ENCODE results near the gene SERINC5.
"Not testable (repeated sequence)": the region's sequence is repeated elsewhere in the genome, so short reads cannot be mapped to it uniquely, and the experiment has no call there.

Gene SERINC5

DNA sequence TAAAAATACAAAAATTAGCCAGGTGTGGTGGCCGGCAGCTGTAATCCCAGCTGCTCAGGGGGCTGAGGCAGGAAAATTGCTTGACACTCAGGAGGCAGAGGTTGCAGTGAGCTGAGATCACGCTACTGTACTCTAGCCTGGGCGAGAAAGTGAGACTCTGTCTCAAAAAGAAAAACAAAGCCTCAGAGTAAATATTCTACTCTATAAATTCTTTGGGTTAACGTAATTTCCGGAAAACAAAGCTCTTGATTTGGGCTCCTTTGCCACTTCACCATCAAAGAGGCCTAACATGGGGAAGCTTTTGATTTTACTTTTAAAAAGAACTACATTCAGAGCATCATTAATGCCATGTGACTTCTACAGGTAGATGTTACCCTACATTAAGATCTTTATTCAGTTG lies 103.1 kb downstream of the SERINC5 start:
- H3K4me3 ChIP-seq (ENCODE audit: low read length), result no peak overlapping the region
- no peak for DNase-seq (ENCODE audit: low read depth, low spot score)

- DNase-seq (ENCODE audit: low read depth, low spot score), result no peak
Measured at GRCh38 chr5:80151890-80152289, 104.0 kb downstream of the SERINC5 start.

DNA sequence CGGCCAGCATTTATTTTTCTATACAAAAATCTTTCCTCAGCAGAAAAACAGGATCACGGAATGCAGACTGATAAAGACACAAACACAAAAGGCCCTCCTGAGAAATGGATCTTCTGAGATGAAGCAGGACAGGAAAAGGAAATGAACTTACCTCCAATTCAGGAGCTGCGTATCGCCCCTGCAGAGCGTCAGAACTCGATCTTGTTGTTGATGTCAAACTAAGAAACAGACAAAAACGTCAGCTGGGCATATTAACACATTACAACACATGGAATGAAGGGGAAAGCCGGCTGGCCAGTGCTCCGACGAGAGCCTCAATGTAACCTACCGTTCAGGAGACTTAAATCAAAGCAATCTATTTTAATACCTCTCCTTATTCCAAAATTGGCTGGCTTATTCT lies 105.1 kb downstream of the SERINC5 start:
- H3K4me3 ChIP-seq (ENCODE audit: low read length), result no peak overlapping the region
- no peak for DNase-seq (ENCODE audit: low read depth, low spot score)

More at GRCh38 chr5:80151890-80152289, 104.0 kb downstream of the SERINC5 start:
- H3K4me3 ChIP-seq (ENCODE audit: low read length), result no peak overlapping the region

GRCh38 chr5:80149161-80149609 lies 106.7 kb downstream of the SERINC5 start:
- no peak overlapping the region for H3K4me3 ChIP-seq (ENCODE audit: low read length)

DNA sequence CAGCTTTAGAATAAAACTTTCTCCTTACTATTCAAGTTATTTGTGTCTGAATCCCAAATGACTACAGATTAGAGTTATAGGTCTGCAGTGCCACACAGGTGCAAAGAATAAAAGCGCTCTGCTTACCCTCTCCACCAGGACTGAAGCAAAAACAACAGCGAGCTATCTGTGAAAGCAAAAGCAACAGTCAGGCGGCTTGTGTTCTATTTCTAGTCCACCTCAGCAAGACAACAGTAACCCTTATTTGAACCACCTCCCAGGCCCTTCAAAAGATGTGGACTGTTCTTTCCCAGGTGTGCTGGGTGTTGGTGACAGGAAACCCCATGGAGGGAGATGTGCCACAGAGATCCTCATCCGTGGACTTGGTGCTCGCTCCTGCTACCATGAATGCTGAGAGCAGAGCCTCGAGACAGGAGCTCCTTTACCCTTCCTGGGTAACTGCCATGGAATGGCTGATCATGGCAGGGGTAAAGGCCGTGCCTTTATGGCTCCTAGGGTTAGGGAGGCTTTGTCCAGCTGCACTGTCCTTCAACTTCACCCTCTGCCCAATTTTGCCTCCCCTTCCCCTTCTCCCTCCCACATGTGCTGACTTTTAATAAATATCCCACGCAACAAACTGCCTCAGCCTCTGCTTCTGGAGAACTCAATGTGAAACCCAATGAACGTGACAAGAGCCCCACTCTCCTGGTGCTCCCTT lies 108.6 kb downstream of the SERINC5 start:
- DNase-seq (ENCODE audit: low read depth, low spot score), result no peak

More at GRCh38 chr5:80149161-80149609, 106.7 kb downstream of the SERINC5 start:
- no peak for DNase-seq (ENCODE audit: low read depth, low spot score)

DNA sequence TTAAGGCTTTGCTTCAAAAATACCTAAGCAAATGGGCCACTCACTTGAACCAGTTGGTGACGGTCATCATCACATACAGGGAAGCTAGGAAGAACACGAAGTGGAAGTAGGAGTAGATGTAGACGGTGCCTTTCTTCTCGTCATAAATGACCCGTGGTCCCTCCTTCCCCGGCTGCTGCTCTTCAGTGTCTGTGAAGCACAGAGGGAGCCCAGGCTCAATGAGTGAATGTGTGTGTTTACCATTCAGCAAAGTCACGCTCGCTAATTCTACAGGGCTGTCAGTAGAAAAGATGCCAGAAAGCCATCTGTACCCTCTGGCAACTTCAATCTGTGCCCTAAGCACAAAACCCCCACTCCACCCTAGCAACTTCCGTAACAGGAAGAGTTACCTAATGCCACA lies 109.8 kb downstream of the SERINC5 start:
- H3K4me3 ChIP-seq (ENCODE audit: low read length), result no peak overlapping the region
- no peak for DNase-seq (ENCODE audit: low read depth, low spot score)

More for the DNA sequence above, 108.6 kb downstream of the SERINC5 start:
- H3K4me3 ChIP-seq (ENCODE audit: low read length), result no peak overlapping the region

- no peak overlapping the region for H3K4me3 ChIP-seq (ENCODE audit: low read length)
- DNase-seq (ENCODE audit: low read depth, low spot score), result no peak
Measured at GRCh38 chr5:80143491-80143890, 112.4 kb downstream of the SERINC5 start.

- no peak for DNase-seq (ENCODE audit: low read depth, low spot score)
- H3K4me3 ChIP-seq (ENCODE audit: low read length), result no peak overlapping the region
Measured at GRCh38 chr5:80142996-80143395, 112.9 kb downstream of the SERINC5 start.

GRCh38 chr5:80141681-80142080 lies 114.2 kb downstream of the SERINC5 start:
- DNase-seq (ENCODE audit: low read depth, low spot score), result no peak
- H3K4me3 ChIP-seq (ENCODE audit: low read length), result no peak overlapping the region

- DNase-seq (ENCODE audit: low read depth, low spot score), result no peak
Measured at GRCh38 chr5:80141147-80141671, 114.6 kb downstream of the SERINC5 start.

GRCh38 chr5:80140496-80140895 lies 115.4 kb downstream of the SERINC5 start:
- DNase-seq (ENCODE audit: low read depth, low spot score), result no peak
- H3K4me3 ChIP-seq (ENCODE audit: low read length), result no peak overlapping the region

More at GRCh38 chr5:80141147-80141671, 114.6 kb downstream of the SERINC5 start:
- H3K4me3 ChIP-seq (ENCODE audit: low read length), result no peak overlapping the region

- H3K4me3 ChIP-seq (ENCODE audit: low read length), result no peak overlapping the region
- no peak for DNase-seq (ENCODE audit: low read depth, low spot score)
Measured at GRCh38 chr5:80139466-80139972, 116.3 kb downstream of the SERINC5 start.

- H3K4me3 ChIP-seq (ENCODE audit: low read length), result no peak overlapping the region
- no peak for DNase-seq (ENCODE audit: low read depth, low spot score)
Measured at GRCh38 chr5:80138486-80138885, 117.4 kb downstream of the SERINC5 start.

DNA sequence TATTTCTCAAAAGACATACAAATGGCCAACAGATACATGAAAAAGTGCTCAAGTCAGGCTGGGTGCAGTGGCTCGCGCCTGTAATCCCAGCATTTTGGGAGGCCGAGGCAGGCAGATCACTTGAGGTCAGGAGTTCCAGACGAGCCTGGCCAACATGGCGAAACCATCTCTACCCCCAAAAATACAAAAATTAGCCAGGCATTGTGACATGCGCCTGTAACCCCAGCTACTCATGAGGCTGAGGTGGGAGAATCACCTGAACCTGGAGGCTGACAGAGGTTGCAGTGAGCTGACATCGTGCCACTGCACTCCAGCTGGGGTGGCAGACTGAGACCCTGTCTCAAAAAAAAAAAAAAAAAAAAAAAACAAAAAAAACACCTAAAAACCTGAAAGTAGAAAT lies 119.0 kb downstream of the SERINC5 start:
- not testable (repeated sequence) for DNase-seq (ENCODE audit: low read depth, low spot score)
- peak overlapping the region; percentile 32 for H3K4me3 ChIP-seq (ENCODE audit: low read length)

DNA sequence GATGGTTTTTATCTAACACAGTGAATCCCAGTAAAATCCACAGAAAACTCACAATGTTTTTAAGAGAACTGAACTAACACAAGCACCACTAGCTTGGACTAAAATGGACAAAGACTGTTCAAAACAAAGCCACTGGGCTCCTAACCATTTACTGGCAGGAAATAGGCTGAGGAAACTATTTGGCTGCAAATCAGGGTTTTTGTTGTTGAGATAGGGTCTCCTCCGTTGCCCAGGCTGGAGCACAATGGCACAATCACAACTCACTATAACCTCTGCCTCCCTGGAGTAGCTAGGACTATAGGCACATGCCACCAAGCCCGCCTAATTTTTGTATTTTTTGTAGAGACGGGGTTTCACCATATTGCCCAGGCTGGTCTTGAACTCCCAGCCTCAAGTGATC lies 121.0 kb downstream of the SERINC5 start:
- no peak overlapping the region for H3K4me3 ChIP-seq (ENCODE audit: low read length)
- DNase-seq (ENCODE audit: low read depth, low spot score), result no peak

DNA sequence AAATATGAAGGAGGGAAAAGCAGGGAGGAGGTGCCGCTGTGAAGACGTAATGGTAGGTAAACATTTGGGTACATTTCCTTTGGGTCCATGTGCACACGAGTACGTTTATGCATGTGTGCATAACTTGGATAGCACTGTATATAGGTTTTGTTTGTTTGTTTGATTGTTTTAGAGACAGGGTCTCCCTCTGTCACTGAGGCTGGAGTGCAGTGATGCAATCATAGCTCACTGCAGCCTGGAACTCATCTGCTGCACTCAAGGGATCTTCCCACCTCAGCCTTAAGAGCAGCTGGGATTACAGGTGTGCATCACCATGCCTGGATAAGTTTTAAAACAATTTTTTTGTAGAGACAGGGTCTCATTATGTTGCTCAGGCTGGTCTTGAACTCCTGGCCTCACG lies 126.7 kb downstream of the SERINC5 start:
- H3K4me3 ChIP-seq (ENCODE audit: low read length), result no peak overlapping the region
- DNase-seq (ENCODE audit: low read depth, low spot score), result no peak

DNA sequence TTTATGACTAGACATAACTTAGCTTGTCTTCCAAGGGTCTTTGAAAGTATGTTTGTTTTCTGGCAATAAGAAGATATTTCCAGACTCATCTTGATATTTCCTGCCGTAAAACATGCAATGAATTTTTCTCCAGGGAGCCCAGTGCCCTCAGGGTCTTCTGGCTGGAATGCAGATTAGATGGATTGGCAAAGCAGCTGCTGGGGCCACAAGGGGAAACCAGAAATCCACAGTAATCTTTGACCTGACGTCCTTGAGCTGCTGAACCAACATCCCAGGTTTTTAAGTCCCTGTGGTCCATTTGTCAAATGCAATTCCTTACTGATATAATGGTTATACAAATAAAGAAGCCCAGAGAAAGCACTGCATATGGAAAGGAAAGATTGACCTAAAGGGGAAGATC lies 127.7 kb downstream of the SERINC5 start:
- no peak overlapping the region for H3K4me3 ChIP-seq (ENCODE audit: low read length)
- DNase-seq (ENCODE audit: low read depth, low spot score), result no peak

GRCh38 chr5:80127116-80127552 lies 128.7 kb downstream of the SERINC5 start:
- DNase-seq (ENCODE audit: low read depth, low spot score), result no peak
- no peak overlapping the region for H3K4me3 ChIP-seq (ENCODE audit: low read length)

GRCh38 chr5:80125962-80126480 lies 129.8 kb downstream of the SERINC5 start:
- no peak overlapping the region for H3K4me3 ChIP-seq (ENCODE audit: low read length)
- no peak for DNase-seq (ENCODE audit: low read depth, low spot score)

Measured in Jurkat, Clone E6-1 (cell line).